Measurements from ENCODE around the gene ETS1.

Gene ETS1

DNA sequence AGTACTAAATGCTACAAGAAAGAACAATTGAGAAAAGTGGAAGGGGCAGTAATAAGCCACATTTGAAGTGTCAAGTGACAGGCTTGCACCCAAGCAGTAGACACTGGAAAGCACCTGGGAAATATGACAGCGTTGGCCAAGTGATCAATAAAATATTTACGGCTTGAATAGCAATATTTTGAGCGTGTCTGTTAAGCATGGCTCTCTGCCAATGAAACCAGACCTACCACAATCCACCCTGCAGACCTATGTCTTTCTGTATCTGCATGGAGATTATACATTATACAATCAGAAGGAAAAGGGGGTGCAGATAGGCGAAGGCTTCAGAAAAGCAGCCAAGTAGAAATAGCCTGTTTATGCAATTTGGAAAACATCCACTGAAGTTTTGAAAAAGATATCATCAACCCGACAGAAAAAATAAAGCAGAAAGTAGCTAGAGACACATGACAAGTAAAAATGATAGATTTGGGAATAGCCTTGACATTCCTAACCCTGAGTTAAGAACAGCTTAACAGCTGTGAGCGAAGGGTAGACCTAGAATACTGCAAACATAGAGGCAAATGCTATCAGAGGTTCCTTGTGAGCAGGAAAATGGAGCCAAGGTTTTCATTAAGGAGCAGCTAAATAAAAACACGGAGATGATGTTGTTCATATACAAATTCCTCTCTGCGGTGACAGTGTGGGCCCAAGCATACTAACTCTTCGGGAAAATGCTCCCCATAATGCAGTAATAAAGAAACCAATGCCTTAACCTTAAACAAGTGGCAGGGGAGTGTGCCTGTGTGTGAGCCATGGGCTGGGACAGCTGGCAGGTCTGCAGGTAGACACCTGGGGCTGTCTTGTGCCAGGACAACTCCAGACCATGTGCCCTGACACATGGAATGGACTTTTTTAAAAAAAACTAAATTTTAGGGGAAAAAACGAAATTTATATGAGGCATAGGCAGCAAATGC, 71.3 kb downstream of the ETS1 start:
- TF ChIP-seq FOXM1 (IDR thresholded peaks at IDR 0.05; ENCODE audit: borderline replicate concordance) (no peak), HDGF (IDR thresholded peaks at IDR 0.05; ENCODE audit: borderline replicate concordance) (no peak), LEF1 (IDR thresholded peaks at IDR 0.05; ENCODE audit: borderline replicate concordance) (no peak), ARNT (IDR thresholded peaks at IDR 0.05) (no peak), SUZ12 (IDR thresholded peaks at IDR 0.05) (no peak), ELF4 (IDR thresholded peaks at IDR 0.05) (no peak), CTBP1 (IDR thresholded peaks at IDR 0.05; ENCODE audit: borderline replicate concordance) (no peak), NFRKB (IDR thresholded peaks at IDR 0.05) (no peak), SP1 (IDR thresholded peaks at IDR 0.05) (no peak), ZNF384 (IDR thresholded peaks at IDR 0.05) (no peak), FOXK2 (IDR thresholded peaks at IDR 0.05) (no peak), BHLHE40 (IDR thresholded peaks at IDR 0.05; ENCODE audit: borderline replicate concordance) (no peak), FOXA1 (IDR thresholded peaks at IDR 0.05) (no peak), TARDBP (IDR thresholded peaks at IDR 0.05) (no peak), L3MBTL2 (conservative IDR thresholded peaks at IDR 0.05) (no peak)
- TF ChIP-seq, protein P1, sequence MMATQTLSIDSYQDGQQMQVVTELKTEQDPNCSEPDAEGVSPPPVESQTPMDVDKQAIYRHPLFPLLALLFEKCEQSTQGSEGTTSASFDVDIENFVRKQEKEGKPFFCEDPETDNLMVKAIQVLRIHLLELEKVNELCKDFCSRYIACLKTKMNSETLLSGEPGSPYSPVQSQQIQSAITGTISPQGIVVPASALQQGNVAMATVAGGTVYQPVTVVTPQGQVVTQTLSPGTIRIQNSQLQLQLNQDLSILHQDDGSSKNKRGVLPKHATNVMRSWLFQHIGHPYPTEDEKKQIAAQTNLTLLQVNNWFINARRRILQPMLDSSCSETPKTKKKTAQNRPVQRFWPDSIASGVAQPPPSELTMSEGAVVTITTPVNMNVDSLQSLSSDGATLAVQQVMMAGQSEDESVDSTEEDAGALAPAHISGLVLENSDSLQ (IDR thresholded peaks at IDR 0.05), result no peak
- POLR2A ChIA-PET, result no interaction called here
- no peak for DNase-seq (ENCODE audit: extremely low spot score)
- CTCF ChIA-PET, result no interaction called here

DNA sequence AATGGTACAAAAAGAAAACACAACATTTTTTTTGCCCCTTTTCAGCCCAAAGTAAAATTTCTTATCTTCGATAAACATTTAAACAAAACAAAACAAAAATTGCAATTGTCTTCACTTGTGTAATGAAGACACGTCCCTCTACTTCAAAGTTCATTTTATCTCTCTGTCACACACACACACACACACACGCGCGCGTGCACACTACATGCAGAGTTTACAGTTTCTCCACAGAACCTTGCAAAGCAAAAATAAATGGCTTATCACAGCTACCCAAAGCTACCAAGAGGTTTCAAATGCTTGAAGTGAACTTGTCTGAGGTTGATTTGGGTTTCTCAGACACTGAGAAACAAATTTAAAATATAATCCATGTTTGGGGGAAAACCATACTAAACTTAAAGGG, 72.3 kb downstream of the ETS1 start:
- ChIA-PET CTCF (interaction anchor here (1.2 kb wide), 1 partner anchor 107 kb away, joined by 3 read pairs; no protein-coding TSS in a partner anchor), POLR2A (no interaction called here)
- no peak for DNase-seq (ENCODE audit: extremely low spot score)
- TF ChIP-seq BHLHE40 (IDR thresholded peaks at IDR 0.05; ENCODE audit: borderline replicate concordance) (no peak), FOXK2 (IDR thresholded peaks at IDR 0.05) (no peak), HDGF (IDR thresholded peaks at IDR 0.05; ENCODE audit: borderline replicate concordance) (no peak), L3MBTL2 (conservative IDR thresholded peaks at IDR 0.05) (no peak), LEF1 (IDR thresholded peaks at IDR 0.05; ENCODE audit: borderline replicate concordance) (no peak), ARNT (IDR thresholded peaks at IDR 0.05) (no peak), ELF4 (IDR thresholded peaks at IDR 0.05) (no peak), FOXM1 (IDR thresholded peaks at IDR 0.05; ENCODE audit: borderline replicate concordance) (no peak)

DNA sequence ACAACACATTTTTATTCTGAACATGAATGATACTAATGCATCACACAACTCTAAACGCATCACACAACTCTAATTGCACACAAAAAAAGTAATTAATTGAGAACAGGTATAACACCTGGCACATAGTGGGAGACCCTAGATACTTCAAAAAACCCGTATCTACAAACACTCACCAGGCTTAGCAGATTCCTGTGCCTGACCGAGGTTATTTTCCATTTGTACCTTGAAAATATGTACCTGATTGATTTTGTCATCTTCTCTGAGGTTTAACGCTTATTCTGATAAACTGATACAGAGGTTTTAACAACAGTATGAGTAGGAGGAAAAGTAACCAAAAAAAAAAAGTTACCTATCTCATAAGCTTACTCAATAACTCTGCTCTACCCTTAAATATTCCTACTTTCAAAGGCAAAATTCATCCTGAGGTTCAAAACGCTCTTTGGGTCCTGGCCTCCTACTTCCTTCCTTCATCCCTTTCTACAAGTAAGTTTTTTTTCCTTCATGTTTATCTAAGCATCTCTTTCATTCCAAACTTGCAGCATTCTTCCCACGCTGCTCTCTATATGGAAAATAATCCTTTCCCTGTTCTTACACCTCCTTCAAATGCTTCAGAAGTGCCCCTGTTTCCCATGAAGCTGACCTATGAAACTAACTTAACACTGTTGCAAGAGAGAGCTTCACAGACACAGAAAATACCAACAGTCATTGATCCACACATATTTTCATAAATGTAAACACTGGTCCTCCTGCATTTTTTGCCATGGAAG, 73.3 kb downstream of the ETS1 start:
- CTCF ChIA-PET, result interaction anchor here (1.2 kb wide), 1 partner anchor 108 kb away, joined by 3 read pairs; no protein-coding TSS in a partner anchor
- TF ChIP-seq SUZ12 (IDR thresholded peaks at IDR 0.05), result no peak
- no peak for TF ChIP-seq CTBP1 (IDR thresholded peaks at IDR 0.05; ENCODE audit: borderline replicate concordance)
- no peak for TF ChIP-seq HDGF (IDR thresholded peaks at IDR 0.05; ENCODE audit: borderline replicate concordance)
- no peak for TF ChIP-seq TARDBP (IDR thresholded peaks at IDR 0.05)
- no peak for TF ChIP-seq FOXA1 (IDR thresholded peaks at IDR 0.05)
- no peak for TF ChIP-seq BHLHE40 (IDR thresholded peaks at IDR 0.05; ENCODE audit: borderline replicate concordance)
- no peak for TF ChIP-seq LEF1 (IDR thresholded peaks at IDR 0.05; ENCODE audit: borderline replicate concordance)
- TF ChIP-seq ARNT (IDR thresholded peaks at IDR 0.05), result no peak
- TF ChIP-seq FOXK2 (IDR thresholded peaks at IDR 0.05), result no peak
- no peak for TF ChIP-seq SP1 (IDR thresholded peaks at IDR 0.05)
- no peak for TF ChIP-seq ELF4 (IDR thresholded peaks at IDR 0.05)
- TF ChIP-seq L3MBTL2 (conservative IDR thresholded peaks at IDR 0.05), result no peak
- TF ChIP-seq FOXM1 (IDR thresholded peaks at IDR 0.05; ENCODE audit: borderline replicate concordance), result no peak
- TF ChIP-seq, protein P1 (IDR thresholded peaks at IDR 0.05), result no peak
- TF ChIP-seq ZNF384 (IDR thresholded peaks at IDR 0.05), result no peak
- DNase-seq (ENCODE audit: extremely low spot score), result no peak
- POLR2A ChIA-PET, result no interaction called here

DNA sequence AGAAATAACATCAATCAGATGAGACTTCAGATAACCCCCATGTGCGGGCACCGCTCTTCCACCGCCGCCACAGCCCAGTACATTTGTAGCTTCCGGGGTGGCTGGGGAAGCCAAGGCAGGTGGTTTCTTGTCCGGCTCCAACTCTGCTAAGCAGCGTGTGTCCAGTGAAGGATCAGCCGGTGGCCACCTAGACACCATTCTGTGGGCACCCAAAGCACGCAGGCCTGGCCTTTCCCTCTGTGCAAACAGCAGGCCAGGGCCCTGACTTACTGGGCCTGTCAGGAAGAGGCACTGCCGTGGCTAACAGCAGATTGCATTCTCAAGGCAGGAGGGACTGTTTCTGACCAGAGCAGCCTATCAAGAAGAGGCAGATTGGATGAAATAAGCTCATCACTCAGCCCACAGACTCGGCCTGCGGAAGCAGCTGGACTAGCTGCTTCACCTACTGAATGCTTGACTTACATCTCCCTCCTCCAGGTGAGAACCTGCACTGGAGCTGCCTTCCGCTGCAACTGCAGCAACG, 74.8 kb downstream of the ETS1 start:
- no peak for DNase-seq (ENCODE audit: extremely low spot score)
- TF ChIP-seq LEF1 (IDR thresholded peaks at IDR 0.05; ENCODE audit: borderline replicate concordance), result no peak
- no peak for TF ChIP-seq CTBP1 (IDR thresholded peaks at IDR 0.05; ENCODE audit: borderline replicate concordance)
- TF ChIP-seq SP1 (IDR thresholded peaks at IDR 0.05), result no peak
- no peak for TF ChIP-seq TARDBP (IDR thresholded peaks at IDR 0.05)
- TF ChIP-seq HDGF (IDR thresholded peaks at IDR 0.05; ENCODE audit: borderline replicate concordance), result no peak
- no peak for TF ChIP-seq FOXM1 (IDR thresholded peaks at IDR 0.05; ENCODE audit: borderline replicate concordance)
- no peak for TF ChIP-seq ELF4 (IDR thresholded peaks at IDR 0.05)
- TF ChIP-seq ZNF384 (IDR thresholded peaks at IDR 0.05), result no peak
- ChIA-PET CTCF (interaction anchor here (0.6 kb wide), 1 partner anchor 66 kb away, joined by 3 read pairs; no protein-coding TSS in a partner anchor), POLR2A (interaction anchor here (1.5 kb wide), 1 partner anchor 8 kb away, joined by 4 read pairs; no protein-coding TSS in a partner anchor)

DNA sequence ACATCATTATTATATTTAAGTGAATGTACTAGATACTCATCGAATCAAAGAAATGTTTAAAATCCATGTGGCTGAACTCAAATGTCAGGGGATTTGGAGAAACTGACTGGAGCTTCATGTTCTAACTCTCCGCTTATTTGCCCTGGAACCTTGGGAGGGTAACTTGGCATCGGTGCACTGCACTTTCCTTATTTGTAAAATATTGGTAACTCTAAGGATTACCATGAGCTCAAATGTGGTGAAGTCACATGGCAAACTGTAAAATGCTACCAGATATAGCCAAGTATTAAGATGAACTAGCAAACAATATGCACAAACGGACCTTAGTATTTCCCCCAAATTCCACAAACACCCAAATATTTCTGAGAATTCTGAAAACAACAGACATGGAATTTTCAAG, 75.6 kb downstream of the ETS1 start:
- no peak for DNase-seq (ENCODE audit: extremely low spot score)
- ChIA-PET POLR2A (interaction anchor here (1.5 kb wide), 1 partner anchor 9 kb away, joined by 4 read pairs; no protein-coding TSS in a partner anchor), CTCF (no interaction called here)
- TF ChIP-seq TARDBP (IDR thresholded peaks at IDR 0.05), result no peak
- TF ChIP-seq ZNF384 (IDR thresholded peaks at IDR 0.05), result no peak
- TF ChIP-seq LEF1 (IDR thresholded peaks at IDR 0.05; ENCODE audit: borderline replicate concordance), result no peak
- no peak for TF ChIP-seq FOXK2 (IDR thresholded peaks at IDR 0.05)
- no peak for TF ChIP-seq NFRKB (IDR thresholded peaks at IDR 0.05)
- no peak for TF ChIP-seq ELF4 (IDR thresholded peaks at IDR 0.05)
- no peak for TF ChIP-seq SP1 (IDR thresholded peaks at IDR 0.05)
- TF ChIP-seq CTBP1 (IDR thresholded peaks at IDR 0.05; ENCODE audit: borderline replicate concordance), result no peak
- no peak for TF ChIP-seq HDGF (IDR thresholded peaks at IDR 0.05; ENCODE audit: borderline replicate concordance)
- TF ChIP-seq L3MBTL2 (conservative IDR thresholded peaks at IDR 0.05), result no peak
- TF ChIP-seq, protein P1 (IDR thresholded peaks at IDR 0.05), result no peak
- TF ChIP-seq SUZ12 (IDR thresholded peaks at IDR 0.05), result no peak
- TF ChIP-seq BHLHE40 (IDR thresholded peaks at IDR 0.05; ENCODE audit: borderline replicate concordance), result no peak
- TF ChIP-seq ARNT (IDR thresholded peaks at IDR 0.05), result no peak
- TF ChIP-seq FOXA1 (IDR thresholded peaks at IDR 0.05), result no peak

Measured in HEK293T (cell line).